MM.1S (cell line): Measurements from ENCODE around the gene SPIN1.

Experiments used
- EZH2phosphoT487 ChIP-seq: fragments of 300-600 bp; sonication (generic); IDR thresholded peaks from 2 replicates; pipeline ENCODE4 v1.6.1; 2018; ENCODE audit warnings: antibody characterized with exemption, low read length
- TF ChIP-seq, protein P1 (sequence below): fragments of 300-600 bp; sonication (generic); IDR thresholded peaks from 2 replicates; pipeline ENCODE4 v1.5.1; 2016; ENCODE audit warnings: antibody characterized with exemption, low read length, mixed read lengths

DNA sequence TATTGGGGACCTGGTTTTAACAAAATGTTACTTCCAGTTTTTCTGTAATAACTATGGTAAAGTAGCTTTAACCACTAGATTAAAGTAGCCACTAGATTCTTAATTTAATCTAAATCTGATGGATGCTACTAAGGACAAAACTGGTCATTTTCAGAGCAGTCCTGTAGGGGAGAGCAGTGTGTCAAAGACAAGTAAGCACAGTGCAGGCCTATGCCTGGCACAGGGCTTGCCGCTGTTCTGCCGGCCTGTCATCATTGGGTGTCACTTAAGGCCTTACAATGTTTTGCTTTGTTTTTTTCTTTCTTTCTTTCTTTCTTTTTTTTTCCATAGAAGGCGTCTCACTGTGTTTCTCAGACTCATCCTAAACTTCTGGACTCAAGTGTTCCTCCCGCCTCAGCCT, 93.7 kb downstream of the SPIN1 start:
- TF ChIP-seq, protein P1, sequence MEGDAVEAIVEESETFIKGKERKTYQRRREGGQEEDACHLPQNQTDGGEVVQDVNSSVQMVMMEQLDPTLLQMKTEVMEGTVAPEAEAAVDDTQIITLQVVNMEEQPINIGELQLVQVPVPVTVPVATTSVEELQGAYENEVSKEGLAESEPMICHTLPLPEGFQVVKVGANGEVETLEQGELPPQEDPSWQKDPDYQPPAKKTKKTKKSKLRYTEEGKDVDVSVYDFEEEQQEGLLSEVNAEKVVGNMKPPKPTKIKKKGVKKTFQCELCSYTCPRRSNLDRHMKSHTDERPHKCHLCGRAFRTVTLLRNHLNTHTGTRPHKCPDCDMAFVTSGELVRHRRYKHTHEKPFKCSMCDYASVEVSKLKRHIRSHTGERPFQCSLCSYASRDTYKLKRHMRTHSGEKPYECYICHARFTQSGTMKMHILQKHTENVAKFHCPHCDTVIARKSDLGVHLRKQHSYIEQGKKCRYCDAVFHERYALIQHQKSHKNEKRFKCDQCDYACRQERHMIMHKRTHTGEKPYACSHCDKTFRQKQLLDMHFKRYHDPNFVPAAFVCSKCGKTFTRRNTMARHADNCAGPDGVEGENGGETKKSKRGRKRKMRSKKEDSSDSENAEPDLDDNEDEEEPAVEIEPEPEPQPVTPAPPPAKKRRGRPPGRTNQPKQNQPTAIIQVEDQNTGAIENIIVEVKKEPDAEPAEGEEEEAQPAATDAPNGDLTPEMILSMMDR: no peak
- TF ChIP-seq EZH2phosphoT487: no peak
